HepG2 (cell line): ENCODE measurements around the gene IGDCC3. TPM values are rescaled to one million over a fixed set of nuclear protein-coding genes. Genes with fewer than 3 reads are reported as not detected.

ENCODE experiments used
- ATAC-seq: fragments of 200-7000 bp; cut with Tn5 transposase; 3 replicates; pipeline ENCODE4 v1.9.1; 2020; ENCODE audit warnings: mild to moderate bottlenecking, moderate library complexity
- BruUV-seq: library from RNA; stranded (reverse); fragments of 400-500 nt; replicated peaks from 2 replicates; lab custom pipeline; 2021; lab: Mats Ljungman, UMichigan
- CTCF ChIA-PET: fragments of 300-600 bp; formaldehyde crosslinking; extraction: SDS; loops from one replicate; lab custom pipeline; 2021; ENCODE audit warnings: low total read pairs, inconsistent platforms, low intra/inter-chr PET ratio; lab: Yijun Ruan, JAX
- POLR2A ChIA-PET: fragments of 350-600 bp; sonication (Branson Sonifier 250); formaldehyde crosslinking; loops from one replicate; lab custom pipeline; 2020; ENCODE audit warnings: antibody characterized with exemption, inconsistent platforms; lab: Yijun Ruan, JAX
- DNase-seq: peaks from one replicate; pipeline ENCODE4 v3.0.0-alpha.2; 2015; ENCODE audit warnings: low spot score
- FAIRE-seq: peaks from 3 replicates; lab custom pipeline; 2011; peaks lifted over from hg19 to GRCh38; lab: Jason Lieb, UNC
- H2AFZ ChIP-seq: one replicate; pipeline ENCODE4 v1.6.1; 2011; ENCODE audit warnings: low read length, inconsistent platforms
- H3K27ac ChIP-seq: fragments of 300-600 bp; 3 replicates; pipeline ENCODE4 v1.8.0; 2011; ENCODE audit warnings: mixed run types, mild to moderate bottlenecking, mixed read lengths, low read length, inconsistent platforms; ENCODE audit not compliant: insufficient read depth; ENCODE audit errors: extremely low read length
- H3K27me3 ChIP-seq, 2 experiments: fragments of 200-600 bp in 1 of 2; 2 replicates in 1 of 2; 3 replicates in 1 of 2; pipeline versions ENCODE4 v1.6.0 to v1.8.0; 2011; ENCODE audit warnings: low read length in 2 of 2, mild to moderate bottlenecking in 2 of 2, moderate library complexity in 2 of 2, inconsistent platforms in 1 of 2; ENCODE audit not compliant: insufficient read depth in 2 of 2, control insufficient read depth in 1 of 2
- H3K36me3 ChIP-seq, 2 experiments: fragments of 200-600 bp in 1 of 2; replicated peaks in 1 of 2; 2 replicates in 1 of 2; 3 replicates in 1 of 2; pipeline versions ENCODE4 v1.5.1 to v1.8.0; 2011; ENCODE audit warnings: low read length in 2 of 2, inconsistent platforms in 1 of 2; ENCODE audit not compliant: insufficient read depth in 2 of 2, control insufficient read depth in 1 of 2
- H3K4me1 ChIP-seq: 2 replicates; pipeline ENCODE4 v1.5.1; 2012; ENCODE audit warnings: low read length, inconsistent platforms; ENCODE audit not compliant: insufficient read depth
- H3K4me2 ChIP-seq: 2 replicates; pipeline ENCODE4 v1.6.0; 2011; ENCODE audit warnings: low read depth, low read length, inconsistent platforms
- H3K4me3 ChIP-seq, 3 experiments: fragments of 200-600 bp in 1 of 3; sonication (generic), shearing (Covaris generic) in 1 of 3; replicated peaks in 1 of 3; 2 replicates each; pipeline ENCODE4 v1.5.1; 2011 to 2016; ENCODE audit warnings: low read length in 3 of 3, inconsistent platforms in 2 of 3, low read depth in 2 of 3, mild to moderate bottlenecking in 2 of 3, control low read depth in 1 of 3, mixed read lengths in 1 of 3; ENCODE audit not compliant: insufficient read depth in 1 of 3
- H3K79me2 ChIP-seq: one replicate; pipeline ENCODE4 v1.6.1; 2011; ENCODE audit warnings: low read length, inconsistent platforms; ENCODE audit not compliant: insufficient read depth
- H3K9ac ChIP-seq: 2 replicates; pipeline ENCODE4 v1.6.0; 2011; ENCODE audit warnings: mild to moderate bottlenecking, low read depth, low read length, inconsistent platforms; ENCODE audit not compliant: insufficient read depth
- H3K9me3 ChIP-seq: 2 replicates; pipeline ENCODE4 v1.5.1; 2012; ENCODE audit warnings: mild to moderate bottlenecking, low read length
- H4K20me1 ChIP-seq: 2 replicates; pipeline ENCODE4 v1.6.0; 2011; ENCODE audit warnings: inconsistent platforms, mild to moderate bottlenecking, low read length, moderate library complexity; ENCODE audit not compliant: insufficient read depth
- CCDC6 ChIP-seq: sonication (generic); formaldehyde crosslinking; IDR thresholded peaks from 2 replicates; pipeline ENCODE4 v1.8.1; 2022; ENCODE audit warnings: mild to moderate bottlenecking, missing genetic modification reagents, moderate library complexity
- CENPBD1 ChIP-seq: sonication (generic); formaldehyde crosslinking; IDR thresholded peaks from 2 replicates; pipeline ENCODE4 v1.8.0; 2022; ENCODE audit warnings: missing genetic modification reagents, low read depth, mild to moderate bottlenecking, borderline replicate concordance
- EP300 ChIP-seq, 3 experiments: sonication (generic) in 1 of 3; formaldehyde crosslinking in 1 of 3; IDR thresholded peaks; 2 replicates each; pipeline versions ENCODE4 v1.5.1 to v1.6.1; 2011 to 2020; ENCODE audit warnings: low read depth in 2 of 3, low read length in 2 of 3, borderline replicate concordance in 1 of 3, improper control_type of control experiment in 1 of 3, mild to moderate bottlenecking in 1 of 3, missing genetic modification reagents in 1 of 3, moderate library complexity in 1 of 3
- KAT8 ChIP-seq: IDR thresholded peaks from 2 replicates; pipeline ENCODE4 v1.6.1; 2016; ENCODE audit warnings: missing genetic modification reagents, missing compliant biosample characterization
- RXRA ChIP-seq: sonication (generic); formaldehyde crosslinking; IDR thresholded peaks from 2 replicates; pipeline ENCODE4 v1.5.1; 2020; ENCODE audit warnings: missing genetic modification reagents
- RXRB ChIP-seq: IDR thresholded peaks from 2 replicates; pipeline ENCODE4 v1.6.1; 2016; ENCODE audit warnings: borderline replicate concordance, missing genetic modification reagents, missing compliant biosample characterization
- SNAPC2 ChIP-seq: sonication (generic); formaldehyde crosslinking; IDR thresholded peaks from 2 replicates; pipeline ENCODE4 v1.8.1; 2022; ENCODE audit warnings: mild to moderate bottlenecking, missing genetic modification reagents
- SP5 ChIP-seq: IDR thresholded peaks from 2 replicates; pipeline ENCODE4 v1.6.1; 2016; ENCODE audit warnings: low read depth, borderline replicate concordance
- TBX2 ChIP-seq: sonication (generic); formaldehyde crosslinking; IDR thresholded peaks from 2 replicates; pipeline ENCODE4 v1.5.0; 2020; ENCODE audit warnings: missing genetic modification reagents, mild to moderate bottlenecking, borderline replicate concordance
- TFDP1 ChIP-seq: IDR thresholded peaks from 2 replicates; pipeline ENCODE4 v1.6.1; 2016; ENCODE audit warnings: missing compliant biosample characterization, missing genetic modification reagents, borderline replicate concordance
- TFE3 ChIP-seq: IDR thresholded peaks from 2 replicates; pipeline ENCODE4 v1.6.1; 2016
- ZFP62 ChIP-seq: sonication (generic); formaldehyde crosslinking; IDR thresholded peaks from 2 replicates; pipeline ENCODE4 v1.4.0; 2020; ENCODE audit warnings: missing genetic modification reagents
- ZNF263 ChIP-seq: sonication (generic); formaldehyde crosslinking; IDR thresholded peaks from 2 replicates; pipeline ENCODE4 v1.4.0; 2020; ENCODE audit warnings: missing genetic modification reagents
- ZNF282 ChIP-seq: fragments of 450-650 bp; IDR thresholded peaks from 2 replicates; pipeline ENCODE4 v1.6.1; 2018; ENCODE audit not compliant: partially characterized antibody
- ZNF296 ChIP-seq: sonication (generic); formaldehyde crosslinking; conservative IDR thresholded peaks from 2 replicates; pipeline ENCODE4 v1.5.0; 2020; ENCODE audit warnings: mild to moderate bottlenecking, missing genetic modification reagents
- ZNF333 ChIP-seq: sonication (generic); formaldehyde crosslinking; IDR thresholded peaks from 2 replicates; pipeline ENCODE4 v1.4.0; 2020; ENCODE audit warnings: mild to moderate bottlenecking, missing genetic modification reagents, borderline replicate concordance
- ZNF782 ChIP-seq: sonication (generic); formaldehyde crosslinking; IDR thresholded peaks from 2 replicates; pipeline ENCODE4 v1.4.0; 2020; ENCODE audit warnings: missing genetic modification reagents, mild to moderate bottlenecking, borderline replicate concordance
- WGBS: methylation state at CpG from one replicate; pipeline ENCODE4 v1.1.6; 2017; ENCODE audit warnings: low lambda C conversion rate; 5-methylcytosine and 5-hydroxymethylcytosine counted together
- in situ Hi-C: cut with HindIII; loops from 2 replicates; pipeline ENCODE4 v1.10.0; 2017; ENCODE audit warnings: low pct_unique_long_range_greater_than_20kb; ENCODE audit not compliant: extremely low pct_ligation_motif_present
- intact Hi-C: fragments of 100-400 bp; cut with micrococcal nuclease; formaldehyde crosslinking; loops from one replicate; pipeline ENCODE4 v1.10.0; 2022; ENCODE audit not compliant: unreplicated experiment
- polyA plus RNA-seq, 8 experiments: library from polyadenylated mRNA; depleted of rRNA in 3 of 8; stranded (reverse) in 7 of 8; unstranded in 1 of 8; fragments of >200 nt; fragmentation: Illumina TruSeq in 4 of 8; extraction: Trizol in 4 of 8; gene quantifications; 2 replicates each; pipeline versions ENCODE4 v1.2.1 to v1.2.3, GENCODE V29; 2011 to 2016; ENCODE audit warnings: low read depth in 4 of 8, missing spikeins in 1 of 8, mixed read lengths in 1 of 8; ENCODE audit not compliant: insufficient read depth in 1 of 8
- total RNA-seq, 5 experiments: library from RNA; depleted of rRNA; stranded (reverse); fragments of >200 nt; fragmentation: Illumina TruSeq; extraction: Trizol; gene quantifications; 2 replicates each; pipeline ENCODE4 v1.2.3, GENCODE V29; 2016; ENCODE audit warnings: low read depth in 1 of 5

Gene IGDCC3
- total and polyA plus RNA-seq, 2 of the 13 experiments (the other 11 are each of a cell fraction or from before 2014, with no cell fraction given) = 30.1 to 51.8 TPM

DNA sequence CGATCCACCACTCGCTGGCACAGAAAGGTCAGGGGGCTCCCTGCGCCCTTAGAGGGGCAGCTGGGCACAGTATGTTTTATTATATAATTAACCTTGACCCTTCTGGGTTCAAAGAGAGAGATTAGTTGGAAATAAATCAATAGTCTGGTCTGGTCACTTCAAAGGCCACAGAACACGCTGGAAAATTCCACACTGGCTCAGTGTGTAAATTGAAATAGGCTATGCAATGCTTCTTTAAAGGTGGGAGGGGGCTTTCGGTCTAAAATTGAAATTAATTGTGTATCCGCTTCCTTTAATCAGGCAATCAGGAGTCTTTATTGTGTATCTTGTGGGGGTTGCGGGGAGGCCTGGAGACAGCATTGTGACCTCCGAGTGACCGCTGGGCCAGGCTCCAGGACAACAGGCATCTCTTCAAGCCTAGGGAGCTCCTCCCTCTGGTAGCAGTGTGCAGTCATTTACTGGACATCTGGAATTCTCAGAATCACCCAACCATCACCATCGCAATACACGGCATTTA, 65.3 kb downstream of the IGDCC3 start (continued):
- TF ChIP-seq CCDC6 (CRISPR knock-in tag) = no peak
- no peak for TF ChIP-seq ZNF782 (CRISPR knock-in tag)
- peak; percentile 84 for TF ChIP-seq RXRA (CRISPR knock-in tag)
- no peak for TF ChIP-seq SNAPC2 (CRISPR knock-in tag)
- no peak for TF ChIP-seq CENPBD1
- TF ChIP-seq ZNF263 (CRISPR knock-in tag) = 0 out of 2 replicates have a peak, but pooled peaks have one; percentile 37
- no peak for TF ChIP-seq ZFP62 (CRISPR knock-in tag)
- no peak for TF ChIP-seq KAT8 (CRISPR knock-in tag)
- peak; percentile 94 for TF ChIP-seq RXRB (CRISPR knock-in tag)
- TF ChIP-seq ZNF282 = no peak
- TF ChIP-seq EP300 (IDR thresholded peaks at IDR 0.05; ENCODE audit: low read depth in 2 of 2, low read length in 2 of 2) = peak in 1 of 2 experiments; percentile 83; a peak in 2 of 4 replicates
- TF ChIP-seq EP300 (CRISPR knock-in tag; IDR thresholded peaks at IDR 0.05; ENCODE audit: borderline replicate concordance) = no peak

- Histone ChIP-seq H3K27me3 (no peaks in the 10 kb centered on the region; a peak in 1 of 5 replicates), H3K4me2 (peak overlapping the region; percentile 94), H3K36me3 (no peaks in the 10 kb centered on the region), H3K4me3 (peak overlapping the region in 2 of 3 experiments; percentile 43 to 51; a peak in 2 of 6 replicates), H3K4me1 (peaks cover 44% of the 10 kb centered on the region), H3K79me2 (no peaks in the 10 kb centered on the region), H3K9ac (no peak overlapping the region), H3K9me3 (no peaks in the 10 kb centered on the region), H3K27ac (no peak overlapping the region), H2AFZ (no peak overlapping the region), H4K20me1 (no peaks in the 10 kb centered on the region)
- no peak for DNase-seq
- in situ Hi-C loops (no loop called here), intact Hi-C loops (loop anchor here (1.0 kb wide), 1 partner anchor 7 kb away; the partner anchor contains the start of gene RNU5B-1)
- POLR2A ChIA-PET = interaction anchor here (0.9 to 3.9 kb wide), 3 partner anchors 7 to 12 kb away, joined by 3 to 29 read pairs (median 12); partner anchors contain the start of gene RNU5B-1
- WGBS = 0% methylated on average over 2 of the region's 3 CpGs
- TF ChIP-seq TFE3 (CRISPR knock-in tag) (no peak), ZFP62 (CRISPR knock-in tag) (no peak), ZNF333 (CRISPR knock-in tag) (no peak), ZNF296 (no peak), TBX2 (no peak), TFDP1 (CRISPR knock-in tag) (no peak), SP5 (CRISPR knock-in tag) (no peak)
- CTCF ChIA-PET = interaction anchor here (0.7 kb wide), 1 partner anchor 74 kb away, joined by 3 read pairs; no protein-coding TSS in a partner anchor
- peak; percentile 21; the same call in 2 of the 3 replicates for ATAC-seq
- no TSS peak for BruUV-seq
- FAIRE-seq = no peak
Measured at GRCh38 chr15:65311760-65312159, 66.0 kb downstream of the IGDCC3 start.
